A673 (cell line): Measurements from ENCODE around the gene F2R. TPM values are rescaled to one million over a fixed set of nuclear protein-coding genes. Genes with fewer than 3 reads are reported as not detected.
A peak's percentile ranks its signal among the peaks of the same experiment; 100 is the strongest.

Source experiments
- BruUV-seq: library from RNA; stranded (reverse); fragments of 400-500 nt; replicated peaks from 2 replicates; lab custom pipeline; 2021; lab: Mats Ljungman, UMichigan
- CTCF ChIA-PET: fragments of 300-600 bp; sonication (Branson Sonifier 250); formaldehyde crosslinking; loops from one replicate; lab custom pipeline; 2022; ENCODE audit warnings: antibody characterized with exemption; lab: Charles Lee
- POLR2A ChIA-PET: fragments of 300-600 bp; sonication (Branson Sonifier 250); formaldehyde crosslinking; loops from one replicate; lab custom pipeline; 2022; ENCODE audit warnings: antibody characterized with exemption; ENCODE audit not compliant: low non-redundant PET; lab: Charles Lee
- DNase-seq: peaks from one replicate; pipeline ENCODE4 v3.0.0-alpha.2; 2015; ENCODE audit warnings: low spot score
- H3K27ac ChIP-seq: fragments of 200-600 bp; sonication (generic); 2 replicates; pipeline ENCODE4 v1.5.1; 2016; ENCODE audit warnings: mixed run types, low read depth, mild to moderate bottlenecking, mixed read lengths, antibody characterized with exemption, low read length; ENCODE audit not compliant: poor library complexity, severe bottlenecking
- H3K27me3 ChIP-seq: fragments of 200-600 bp; sonication (generic); replicated peaks from 2 replicates; pipeline ENCODE4 v1.6.1; 2017; ENCODE audit warnings: mixed run types, low read depth, mild to moderate bottlenecking, mixed read lengths, antibody characterized with exemption, low read length; ENCODE audit not compliant: insufficient read depth, poor library complexity
- H3K36me3 ChIP-seq: fragments of 200-600 bp; sonication (generic); 2 replicates; pipeline ENCODE4 v1.6.1; 2016; ENCODE audit warnings: mixed run types, mild to moderate bottlenecking, mixed read lengths, antibody characterized with exemption, low read length; ENCODE audit not compliant: insufficient read depth, poor library complexity, severe bottlenecking
- H3K4me1 ChIP-seq: fragments of 200-600 bp; sonication (generic); 2 replicates; pipeline ENCODE4 v1.6.1; 2017; ENCODE audit warnings: mixed run types, mild to moderate bottlenecking, mixed read lengths, antibody characterized with exemption, low read length; ENCODE audit not compliant: insufficient read depth, poor library complexity, severe bottlenecking
- H3K4me3 ChIP-seq: fragments of 200-600 bp; sonication (generic); 2 replicates; pipeline ENCODE4 v1.5.1; 2016; ENCODE audit warnings: low read depth, mixed run types, mild to moderate bottlenecking, mixed read lengths, low read length; ENCODE audit not compliant: poor library complexity, severe bottlenecking
- H3K9me3 ChIP-seq: fragments of 200-600 bp; sonication (generic); 2 replicates; pipeline ENCODE4 v1.6.1; 2016; ENCODE audit warnings: mixed run types, low read depth, mild to moderate bottlenecking, mixed read lengths, antibody characterized with exemption, low read length; ENCODE audit not compliant: poor library complexity, severe bottlenecking
- EZH2 ChIP-seq: fragments of 200-600 bp; sonication (generic); IDR thresholded peaks from 2 replicates; pipeline ENCODE4 v1.6.1; 2017; ENCODE audit warnings: borderline replicate concordance, low read depth, mild to moderate bottlenecking, mixed read lengths, antibody characterized with exemption, low read length; ENCODE audit not compliant: poor library complexity, severe bottlenecking
- intact Hi-C: fragments of 100-400 bp; cut with micrococcal nuclease; formaldehyde crosslinking; loops from one replicate; pipeline ENCODE4 v1.10.0; 2022; ENCODE audit not compliant: unreplicated experiment
- total RNA-seq: library from RNA; stranded (reverse); gene quantifications from 2 replicates; pipeline ENCODE4 v1.2.3, GENCODE V29; 2021
- TF ChIP-seq, protein P1 (sequence below): fragments of 300-800, 200-600 bp; sonication (generic); conservative IDR thresholded peaks from 2 replicates; pipeline ENCODE4 v1.5.1; 2017; ENCODE audit warnings: low read depth, mild to moderate bottlenecking, antibody characterized with exemption, low read length, moderate library complexity, mixed read lengths

Gene F2R
- total RNA-seq, 1 experiment from 2014 or later, result 83.3 TPM

- peaks cover 26% of the 10 kb centered on the region for H3K4me1 ChIP-seq
- H3K9me3 ChIP-seq, result no peaks in the 10 kb centered on the region
- H3K27me3 ChIP-seq, result no peaks in the 10 kb centered on the region
- intact Hi-C loops, result loop anchor here (10.0 kb wide), 1 partner anchor 74 kb away; no protein-coding TSS in a partner anchor
- H3K36me3 ChIP-seq, result peaks cover 22% of the 10 kb centered on the region
- H3K27ac ChIP-seq, result peak overlapping the region; percentile 90
- BruUV-seq, result no TSS peak
- ChIA-PET CTCF (interaction anchor here (0.6 kb wide), 1 partner anchor 118 kb away, joined by 3 read pairs; no protein-coding TSS in a partner anchor), POLR2A (no interaction called here)
- no peak for DNase-seq
- TF ChIP-seq EZH2, result no peak
- TF ChIP-seq, protein P1, sequence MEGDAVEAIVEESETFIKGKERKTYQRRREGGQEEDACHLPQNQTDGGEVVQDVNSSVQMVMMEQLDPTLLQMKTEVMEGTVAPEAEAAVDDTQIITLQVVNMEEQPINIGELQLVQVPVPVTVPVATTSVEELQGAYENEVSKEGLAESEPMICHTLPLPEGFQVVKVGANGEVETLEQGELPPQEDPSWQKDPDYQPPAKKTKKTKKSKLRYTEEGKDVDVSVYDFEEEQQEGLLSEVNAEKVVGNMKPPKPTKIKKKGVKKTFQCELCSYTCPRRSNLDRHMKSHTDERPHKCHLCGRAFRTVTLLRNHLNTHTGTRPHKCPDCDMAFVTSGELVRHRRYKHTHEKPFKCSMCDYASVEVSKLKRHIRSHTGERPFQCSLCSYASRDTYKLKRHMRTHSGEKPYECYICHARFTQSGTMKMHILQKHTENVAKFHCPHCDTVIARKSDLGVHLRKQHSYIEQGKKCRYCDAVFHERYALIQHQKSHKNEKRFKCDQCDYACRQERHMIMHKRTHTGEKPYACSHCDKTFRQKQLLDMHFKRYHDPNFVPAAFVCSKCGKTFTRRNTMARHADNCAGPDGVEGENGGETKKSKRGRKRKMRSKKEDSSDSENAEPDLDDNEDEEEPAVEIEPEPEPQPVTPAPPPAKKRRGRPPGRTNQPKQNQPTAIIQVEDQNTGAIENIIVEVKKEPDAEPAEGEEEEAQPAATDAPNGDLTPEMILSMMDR, result no peak
- peak overlapping the region; percentile 70 for H3K4me3 ChIP-seq
Measured at GRCh38 chr5:76718880-76719279, 3.0 kb downstream of the F2R start.

DNA sequence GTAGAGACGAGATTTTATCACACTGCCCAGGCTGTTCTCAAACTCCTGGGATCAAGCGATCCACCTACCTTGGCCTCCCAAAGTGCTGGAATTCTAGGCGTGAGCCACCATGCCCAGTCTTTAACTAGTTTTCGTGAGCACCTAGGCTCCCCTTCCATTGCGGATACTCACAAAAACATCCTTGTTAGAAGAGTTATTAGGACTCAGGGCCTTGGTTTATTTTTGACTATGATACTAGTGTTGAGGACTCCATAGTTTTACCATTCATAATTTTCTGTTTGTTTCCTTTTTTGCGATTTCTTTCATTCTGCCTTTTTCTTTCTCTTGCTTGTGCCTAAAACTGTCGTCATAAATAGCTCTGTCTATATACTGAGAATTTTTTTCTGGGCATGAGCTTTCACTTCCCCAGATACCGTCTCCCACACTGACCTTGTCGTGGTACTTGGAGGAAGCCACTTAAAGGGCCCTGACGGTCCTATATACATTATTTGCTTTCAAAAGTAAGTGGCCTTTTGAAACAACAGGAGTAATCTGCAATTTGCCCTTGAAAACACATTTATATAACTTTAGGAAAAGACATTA lies 5.2 kb downstream of the F2R start:
- Histone ChIP-seq H3K9me3 (no peaks in the 10 kb centered on the region), H3K4me1 (peaks cover 26% of the 10 kb centered on the region), H3K4me3 (no peak overlapping the region), H3K36me3 (peaks cover 36% of the 10 kb centered on the region), H3K27me3 (no peaks in the 10 kb centered on the region), H3K27ac (no peak overlapping the region)
- CTCF ChIA-PET, result no interaction called here
- intact Hi-C loops, result no loop called here
- no TSS peak for BruUV-seq
- POLR2A ChIA-PET, result no interaction called here
- no peak for DNase-seq
- TF ChIP-seq EZH2, result no peak
- TF ChIP-seq, protein P1, result no peak

GRCh38 chr5:76723266-76723665 lies 7.3 kb downstream of the F2R start:
- ChIA-PET CTCF (no interaction called here), POLR2A (no interaction called here)
- Histone ChIP-seq H3K27ac (no peak overlapping the region), H3K36me3 (peaks cover 50% of the 10 kb centered on the region), H3K9me3 (peaks cover 15% of the 10 kb centered on the region), H3K4me1 (peaks cover 21% of the 10 kb centered on the region), H3K27me3 (no peaks in the 10 kb centered on the region), H3K4me3 (no peak overlapping the region)
- DNase-seq, result no peak
- intact Hi-C loops, result no loop called here
- no peak for TF ChIP-seq EZH2
- TF ChIP-seq, protein P1, result no peak
- BruUV-seq, result no TSS peak
